GM06990 (cell line): Measurements from ENCODE around the gene RNU5B-1.
"Not testable (repeated sequence)": the region's sequence is repeated elsewhere in the genome, so short reads cannot be mapped to it uniquely, and the experiment has no call there.

Experiments
- DNase-seq: peaks from one replicate; pipeline ENCODE4 v3.0.0-alpha.2; 2011; ENCODE audit not compliant: insufficient read length; ENCODE audit errors: extremely low read depth
- H3K27me3 ChIP-seq: replicated peaks from 2 replicates; pipeline ENCODE4 v1.6.0; 2011; ENCODE audit warnings: low read length; ENCODE audit not compliant: control insufficient read depth, insufficient read depth
- H3K36me3 ChIP-seq: 2 replicates; pipeline ENCODE4 v1.5.1; 2011; ENCODE audit warnings: low read length; ENCODE audit not compliant: control insufficient read depth, insufficient read depth
- H3K4me3 ChIP-seq: replicated peaks from 2 replicates; pipeline ENCODE4 v1.5.1; 2011; ENCODE audit warnings: low read depth, mild to moderate bottlenecking, control low read depth, low read length
- TF ChIP-seq, protein P1 (sequence below): IDR thresholded peaks from 2 replicates; pipeline ENCODE4 v1.5.1; 2011; ENCODE audit warnings: low read length, control low read depth, mild to moderate bottlenecking, inconsistent platforms; ENCODE audit not compliant: insufficient read depth, poor library complexity, severe bottlenecking

Gene RNU5B-1

GRCh38 chr15:65343374-65343981 is 39.0 kb downstream of the RNU5B-1 start:
- TF ChIP-seq, protein P1, sequence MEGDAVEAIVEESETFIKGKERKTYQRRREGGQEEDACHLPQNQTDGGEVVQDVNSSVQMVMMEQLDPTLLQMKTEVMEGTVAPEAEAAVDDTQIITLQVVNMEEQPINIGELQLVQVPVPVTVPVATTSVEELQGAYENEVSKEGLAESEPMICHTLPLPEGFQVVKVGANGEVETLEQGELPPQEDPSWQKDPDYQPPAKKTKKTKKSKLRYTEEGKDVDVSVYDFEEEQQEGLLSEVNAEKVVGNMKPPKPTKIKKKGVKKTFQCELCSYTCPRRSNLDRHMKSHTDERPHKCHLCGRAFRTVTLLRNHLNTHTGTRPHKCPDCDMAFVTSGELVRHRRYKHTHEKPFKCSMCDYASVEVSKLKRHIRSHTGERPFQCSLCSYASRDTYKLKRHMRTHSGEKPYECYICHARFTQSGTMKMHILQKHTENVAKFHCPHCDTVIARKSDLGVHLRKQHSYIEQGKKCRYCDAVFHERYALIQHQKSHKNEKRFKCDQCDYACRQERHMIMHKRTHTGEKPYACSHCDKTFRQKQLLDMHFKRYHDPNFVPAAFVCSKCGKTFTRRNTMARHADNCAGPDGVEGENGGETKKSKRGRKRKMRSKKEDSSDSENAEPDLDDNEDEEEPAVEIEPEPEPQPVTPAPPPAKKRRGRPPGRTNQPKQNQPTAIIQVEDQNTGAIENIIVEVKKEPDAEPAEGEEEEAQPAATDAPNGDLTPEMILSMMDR, result no peak
- no peaks in the 10 kb centered on the region; the same call in 1 of the 2 replicates for H3K27me3 ChIP-seq
- no peak overlapping the region for H3K4me3 ChIP-seq
- H3K36me3 ChIP-seq, result no peaks in the 10 kb centered on the region
- no peak for DNase-seq

DNA sequence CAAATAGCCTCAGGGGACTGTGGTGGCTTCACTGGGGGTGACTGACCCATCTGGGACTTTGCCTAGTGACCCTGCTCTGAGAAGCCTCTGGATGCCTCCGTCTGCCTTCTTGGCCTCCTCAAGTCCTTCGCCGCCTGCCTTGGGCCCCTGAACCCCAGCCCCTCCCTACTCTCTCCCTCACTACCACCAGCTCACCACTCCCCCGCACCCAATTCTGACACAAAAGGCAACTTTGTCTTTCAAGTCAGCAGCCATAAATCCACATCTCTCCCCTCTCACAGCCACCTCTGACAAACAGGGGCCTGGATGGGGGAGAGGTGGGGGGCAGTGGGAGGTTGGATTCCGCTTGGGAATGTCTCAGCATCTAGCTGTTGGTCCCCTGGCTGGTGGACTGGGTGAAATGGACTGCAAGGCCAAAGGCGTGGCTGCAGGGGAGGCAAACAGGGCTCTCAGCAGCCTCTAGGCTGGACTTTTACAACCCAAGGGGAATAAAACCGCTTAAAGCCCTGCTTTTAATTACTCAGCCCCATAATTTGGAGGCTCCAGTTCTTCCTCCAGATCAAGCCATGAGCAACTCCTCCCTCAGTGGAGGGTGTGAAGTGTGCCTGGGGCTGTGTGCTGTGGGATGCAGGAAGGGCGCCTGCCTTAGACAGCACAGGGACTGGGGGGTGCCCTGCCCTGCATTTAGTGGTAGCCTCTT is 39.9 kb downstream of the RNU5B-1 start:
- Histone ChIP-seq H3K36me3 (no peaks in the 10 kb centered on the region), H3K27me3 (no peaks in the 10 kb centered on the region; the same call in 1 of the 2 replicates), H3K4me3 (no peak overlapping the region)
- no peak for DNase-seq
- TF ChIP-seq, protein P1, result no peak

DNA sequence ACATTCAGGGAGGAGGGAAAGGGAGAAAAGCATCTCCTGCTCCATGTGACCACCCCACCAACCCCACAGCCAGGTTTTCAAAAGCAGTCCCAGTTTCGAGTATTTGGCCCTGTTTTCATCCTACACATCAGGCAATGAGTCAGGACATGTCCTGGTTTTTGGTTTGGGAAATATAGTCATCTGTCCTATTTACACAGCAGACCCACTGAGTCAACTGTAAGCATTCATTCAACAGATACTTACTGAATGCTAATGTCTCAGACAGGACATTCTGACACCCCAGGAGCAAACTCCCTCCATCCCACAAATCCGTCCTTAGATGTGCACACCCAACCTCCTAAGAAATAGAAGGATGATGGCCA is 40.4 kb downstream of the RNU5B-1 start:
- TF ChIP-seq, protein P1, result no peak
- no peaks in the 10 kb centered on the region; the same call in 1 of the 2 replicates for H3K27me3 ChIP-seq
- H3K36me3 ChIP-seq, result no peaks in the 10 kb centered on the region
- no peak overlapping the region for H3K4me3 ChIP-seq
- no peak for DNase-seq

DNA sequence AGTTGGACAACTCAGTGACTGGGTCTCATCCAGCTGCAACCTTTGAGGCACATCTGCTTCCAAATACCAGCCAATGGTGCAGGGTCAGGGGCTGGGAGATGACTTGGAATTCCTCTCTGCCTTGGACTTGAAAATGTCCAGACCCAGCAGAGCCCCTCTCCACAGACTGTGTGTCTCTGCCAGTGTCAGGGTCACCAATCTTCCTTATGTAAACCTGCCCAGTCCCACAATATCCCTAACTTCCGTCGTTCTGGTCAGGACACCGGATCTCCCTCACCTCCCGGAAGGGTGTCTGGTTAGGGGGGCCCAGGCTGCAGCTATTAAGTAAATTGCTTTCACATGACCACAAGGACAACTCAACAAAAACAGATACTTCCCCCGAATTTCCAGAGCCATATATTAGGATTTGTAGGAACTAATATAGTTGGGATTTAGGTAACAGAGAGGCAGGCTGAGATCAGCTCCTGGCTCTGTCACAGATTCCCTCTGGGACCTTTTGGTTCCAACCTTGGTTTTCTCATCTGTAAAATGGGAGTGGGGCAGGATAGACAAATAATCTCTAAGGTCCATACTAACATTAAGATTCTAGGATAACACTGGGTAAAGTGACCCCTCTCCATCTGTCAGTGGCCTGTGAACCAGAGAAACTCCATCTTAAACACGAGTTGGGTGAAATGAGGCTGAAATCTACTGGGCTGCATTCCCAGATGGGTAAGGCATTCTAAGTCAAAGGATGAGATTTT is 42.5 kb downstream of the RNU5B-1 start:
- DNase-seq, result no peak
- Histone ChIP-seq H3K27me3 (no peaks in the 10 kb centered on the region; the same call in 1 of the 2 replicates), H3K4me3 (no peak overlapping the region), H3K36me3 (no peaks in the 10 kb centered on the region)
- TF ChIP-seq, protein P1, result no peak

DNA sequence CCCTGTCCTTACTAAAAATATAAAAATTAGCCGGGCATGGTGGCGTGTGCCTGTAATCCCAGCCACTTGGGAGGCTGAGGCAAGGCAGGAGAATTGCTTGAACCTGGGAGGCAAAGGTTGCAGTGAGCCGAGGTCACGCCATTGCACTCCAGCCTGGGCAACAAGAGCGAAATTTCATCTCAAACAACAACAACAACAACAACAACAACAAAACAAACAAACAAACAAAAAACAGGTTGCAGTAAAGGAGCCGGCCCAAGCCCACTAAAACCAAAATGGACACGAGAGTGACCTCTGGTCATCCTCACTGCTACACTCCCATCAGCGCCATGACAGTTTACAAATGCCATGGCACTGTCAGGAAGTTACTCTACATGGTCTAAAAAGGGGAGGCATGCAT is 43.3 kb downstream of the RNU5B-1 start:
- DNase-seq, H3K36me3 ChIP-seq, H3K4me3 ChIP-seq, H3K27me3 ChIP-seq: not testable (repeated sequence)

DNA sequence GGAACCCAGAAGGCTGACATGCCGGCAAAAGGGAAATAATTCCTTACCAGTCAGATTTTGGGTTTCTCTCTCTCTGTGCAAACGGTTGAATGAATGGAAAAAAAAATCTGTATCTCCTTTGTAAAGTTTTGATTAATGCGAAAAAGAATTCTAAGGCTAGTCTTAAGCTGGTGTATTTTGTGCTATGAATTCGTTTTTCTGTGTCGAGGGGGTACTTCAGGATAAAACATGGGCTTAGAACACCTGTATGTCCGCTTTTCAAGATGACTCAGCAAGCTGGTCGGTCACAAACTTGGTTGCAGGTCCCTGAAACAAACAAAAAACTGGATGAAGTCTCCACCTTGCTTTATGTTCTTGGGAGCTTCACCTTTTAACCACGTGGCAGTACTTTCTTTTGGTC is 44.9 kb downstream of the RNU5B-1 start:
- TF ChIP-seq, protein P1, result no peak
- H3K36me3 ChIP-seq, result no peaks in the 10 kb centered on the region
- DNase-seq, result no peak
- H3K4me3 ChIP-seq, result no peak overlapping the region
- no peaks in the 10 kb centered on the region; the same call in 1 of the 2 replicates for H3K27me3 ChIP-seq

GRCh38 chr15:65351972-65352371 is 47.5 kb downstream of the RNU5B-1 start:
- H3K27me3 ChIP-seq, H3K4me3 ChIP-seq, DNase-seq: not testable (repeated sequence)

More at GRCh38 chr15:65351972-65352371, 47.5 kb downstream of the RNU5B-1 start:
- H3K36me3 ChIP-seq, result not testable (repeated sequence)
